Measurements from ENCODE around the gene JAZF1. TPM values are rescaled to one million over a fixed set of nuclear protein-coding genes. Genes with fewer than 3 reads are reported as not detected.

JAZF1 gene
- total and polyA plus RNA-seq, 2 donors (not counting 1 experiment from before 2014, with no cell fraction given) = 14.0 to 38.6 TPM

DNA sequence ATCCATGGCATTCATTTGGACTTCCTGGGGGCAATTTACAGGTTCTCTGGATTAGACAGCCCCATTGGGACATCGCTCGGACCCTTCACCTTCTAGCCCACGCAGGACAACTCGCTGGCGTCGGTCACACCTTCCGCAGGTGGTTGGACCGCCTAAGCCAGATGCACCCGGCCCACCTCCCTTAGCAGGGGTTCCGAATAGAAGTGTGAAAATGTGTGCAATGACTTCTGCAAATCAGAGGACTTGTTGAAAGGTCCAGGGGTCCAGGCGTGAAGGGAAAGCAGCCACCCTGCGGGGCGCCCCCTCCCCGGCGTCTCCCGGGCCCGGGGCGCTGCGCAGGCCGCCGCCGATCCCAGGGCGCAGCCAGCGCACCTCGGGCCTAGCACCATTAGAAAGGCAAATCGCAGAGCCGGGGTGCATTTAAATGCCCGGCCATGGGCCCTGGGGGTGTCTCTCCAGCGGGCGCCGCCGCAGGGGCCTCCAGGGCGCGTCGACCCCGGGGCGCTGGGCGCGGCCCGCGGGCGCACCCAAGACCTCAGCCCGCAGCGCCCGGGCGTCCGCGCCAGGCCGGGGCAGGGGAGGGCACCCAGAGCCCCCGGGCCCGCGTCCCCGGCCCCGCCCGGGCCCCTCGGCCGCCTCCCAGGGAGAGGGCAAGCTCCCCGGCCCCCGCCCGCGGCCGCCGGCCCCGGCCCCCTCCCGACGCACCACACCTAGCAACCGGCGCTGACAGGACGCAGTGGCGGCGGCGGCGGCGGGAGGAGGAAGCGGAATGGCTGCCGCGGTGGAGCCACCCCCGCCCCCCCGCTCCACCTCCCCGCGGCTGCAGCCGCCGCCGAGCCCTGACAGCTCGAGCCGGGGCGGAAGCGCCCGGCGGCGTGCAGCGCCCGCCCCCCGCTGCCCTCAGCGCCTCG lies 1.2 kb downstream of the JAZF1 start:
- Histone ChIP-seq H4K20me1 (ENCODE audit: control insufficient read depth, insufficient read depth, low read length, poor library complexity, severe bottlenecking) (no peaks in the 10 kb centered on the region), H3K4me3 (ENCODE audit: control extremely low read depth in 1 of 5, extremely low read depth in 1 of 5, insufficient read depth in 1 of 5, low read depth in 2 of 5, low read length in 4 of 5) (peak overlapping the region; percentile 35 to 70 (median 53)), H2AFZ (ENCODE audit: insufficient read depth, low read depth, low read length, poor library complexity, severe bottlenecking) (peak overlapping the region; percentile 65), H3K27me3 (replicated peaks in 1 of 4; ENCODE audit: control extremely low read depth in 1 of 4, control insufficient read depth in 3 of 4, insufficient read depth in 4 of 4, low read length in 3 of 4) (no peaks in the 10 kb centered on the region), H3K36me3 (replicated peaks in 1 of 2; ENCODE audit: control extremely low read depth in 1 of 2, control insufficient read depth in 1 of 2, extremely low read depth in 1 of 2, insufficient read depth in 2 of 2, low read length in 1 of 2) (no peaks in the 10 kb centered on the region), H3K9me3 (ENCODE audit: control extremely low read depth in 1 of 3, control insufficient read depth in 2 of 3, insufficient read depth in 1 of 3, low read length in 2 of 3) (no peaks in the 10 kb centered on the region), H3K27ac (ENCODE audit: low read length in 2 of 2) (peak overlapping the region; percentile 5 to 76), H3K4me2 (replicated peaks; ENCODE audit: low read depth, low read length, poor library complexity, severe bottlenecking) (peak overlapping the region; percentile 91), H3K79me2 (ENCODE audit: control insufficient read depth, insufficient read depth, low read length) (peaks cover 66% of the 10 kb centered on the region), H3K4me1 (ENCODE audit: control insufficient read depth in 2 of 2, insufficient read depth in 2 of 2, low read length in 2 of 2) (peaks cover 49 to 70% of the 10 kb centered on the region in 2 donors), H3K9ac (ENCODE audit: low read length) (peak overlapping the region; percentile 72)
- Mint-ChIP-seq H3K4me1 (peaks cover 71% of the 10 kb centered on the region), H3K27ac (peak overlapping the region; percentile 75), H3K9me3 (ENCODE audit: insufficient read depth) (no peaks in the 10 kb centered on the region), H3K4me3 (peak overlapping the region; percentile 83), H3K27me3 (no peaks in the 10 kb centered on the region)
- DNase-seq (peak; percentile 87), ATAC-seq (ENCODE audit: low read depth) (peak; percentile 69)
- TF ChIP-seq EZH2 (IDR thresholded peaks at IDR 0.05; ENCODE audit: borderline replicate concordance, insufficient read depth, low read depth, low read length, poor library complexity, severe bottlenecking) = no peak
- ChIA-PET CTCF (interaction anchor here (0.7 to 1.3 kb wide), 4 partner anchors 15 to 83 kb away, joined by 3 to 7 read pairs (median 4); no protein-coding TSS in a partner anchor), POLR2A (interaction anchor here (1.7 to 2.2 kb wide), 2 partner anchors 14 to 28 kb away, joined by 5 to 7 read pairs; no protein-coding TSS in a partner anchor)
- intact Hi-C loops (cut with micrococcal nuclease) = loop anchor here (1.0 to 10.0 kb wide), 6 partner anchors 11 to 93 kb away; no protein-coding TSS in a partner anchor
- 1% methylated on average over 81 of the region's 96 CpGs for WGBS (ENCODE audit: insufficient coverage)

DNA sequence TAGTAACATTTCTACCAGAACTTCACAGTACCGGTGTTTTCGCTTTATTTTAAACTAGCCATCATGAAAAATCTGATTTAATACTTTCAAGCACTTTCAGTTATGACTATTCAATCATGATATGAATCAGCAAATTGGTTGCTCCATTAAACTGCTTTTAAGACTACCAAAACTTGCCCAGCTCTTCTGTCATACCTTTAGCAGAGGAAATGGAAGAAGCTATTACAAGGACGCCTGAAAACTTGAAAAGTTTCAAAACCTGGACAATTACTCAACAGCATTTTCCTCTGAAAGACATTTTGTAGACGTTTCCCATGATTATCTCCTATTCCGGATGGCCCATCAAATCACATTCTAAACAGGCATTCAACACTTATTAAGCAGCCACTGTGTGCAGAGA lies 2.0 kb downstream of the JAZF1 start:
- CTCF ChIA-PET = interaction anchor here (0.7 to 1.3 kb wide), 3 partner anchors 14 to 82 kb away, joined by 3 to 7 read pairs (median 4); no protein-coding TSS in a partner anchor
- H3K4me3 Mint-ChIP-seq = peak overlapping the region; percentile 83
- H3K4me1 Mint-ChIP-seq = peaks cover 69% of the 10 kb centered on the region

More for the DNA sequence above, 2.0 kb downstream of the JAZF1 start:
- no peak for ATAC-seq (ENCODE audit: low read depth)
- no peak for TF ChIP-seq EZH2 (IDR thresholded peaks at IDR 0.05; ENCODE audit: borderline replicate concordance, insufficient read depth, low read depth, low read length, poor library complexity, severe bottlenecking)
- TF ChIP-seq, protein P1, sequence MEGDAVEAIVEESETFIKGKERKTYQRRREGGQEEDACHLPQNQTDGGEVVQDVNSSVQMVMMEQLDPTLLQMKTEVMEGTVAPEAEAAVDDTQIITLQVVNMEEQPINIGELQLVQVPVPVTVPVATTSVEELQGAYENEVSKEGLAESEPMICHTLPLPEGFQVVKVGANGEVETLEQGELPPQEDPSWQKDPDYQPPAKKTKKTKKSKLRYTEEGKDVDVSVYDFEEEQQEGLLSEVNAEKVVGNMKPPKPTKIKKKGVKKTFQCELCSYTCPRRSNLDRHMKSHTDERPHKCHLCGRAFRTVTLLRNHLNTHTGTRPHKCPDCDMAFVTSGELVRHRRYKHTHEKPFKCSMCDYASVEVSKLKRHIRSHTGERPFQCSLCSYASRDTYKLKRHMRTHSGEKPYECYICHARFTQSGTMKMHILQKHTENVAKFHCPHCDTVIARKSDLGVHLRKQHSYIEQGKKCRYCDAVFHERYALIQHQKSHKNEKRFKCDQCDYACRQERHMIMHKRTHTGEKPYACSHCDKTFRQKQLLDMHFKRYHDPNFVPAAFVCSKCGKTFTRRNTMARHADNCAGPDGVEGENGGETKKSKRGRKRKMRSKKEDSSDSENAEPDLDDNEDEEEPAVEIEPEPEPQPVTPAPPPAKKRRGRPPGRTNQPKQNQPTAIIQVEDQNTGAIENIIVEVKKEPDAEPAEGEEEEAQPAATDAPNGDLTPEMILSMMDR (IDR thresholded peaks at IDR 0.05) = no peak
- peak overlapping the region; percentile 91 for H3K4me2 ChIP-seq (replicated peaks; ENCODE audit: low read depth, low read length, poor library complexity, severe bottlenecking)
- no peaks in the 10 kb centered on the region for H3K9me3 Mint-ChIP-seq (ENCODE audit: insufficient read depth)
- H3K4me1 ChIP-seq (ENCODE audit: control insufficient read depth in 2 of 2, insufficient read depth in 2 of 2, low read length in 2 of 2) = peaks cover 45 to 65% of the 10 kb centered on the region in 2 donors
- H4K20me1 ChIP-seq (ENCODE audit: control insufficient read depth, insufficient read depth, low read length, poor library complexity, severe bottlenecking) = no peaks in the 10 kb centered on the region
- H3K27ac Mint-ChIP-seq = peak overlapping the region; percentile 75
- peaks cover 71% of the 10 kb centered on the region for H3K79me2 ChIP-seq (ENCODE audit: control insufficient read depth, insufficient read depth, low read length)
- H3K4me3 ChIP-seq (ENCODE audit: control extremely low read depth in 1 of 5, extremely low read depth in 1 of 5, insufficient read depth in 1 of 5, low read depth in 2 of 5, low read length in 4 of 5) = peak overlapping the region; percentile 35 to 70 (median 53)
- intact Hi-C loops (cut with micrococcal nuclease) = loop anchor here (2.0 kb wide), 1 partner anchor 14 kb away; no protein-coding TSS in a partner anchor
- peak overlapping the region; percentile 72 for H3K9ac ChIP-seq (ENCODE audit: low read length)
- 58% methylated on average over 3 of the region's 5 CpGs for WGBS (ENCODE audit: insufficient coverage)
- no peaks in the 10 kb centered on the region for H3K27me3 ChIP-seq (replicated peaks in 1 of 4; ENCODE audit: control extremely low read depth in 1 of 4, control insufficient read depth in 3 of 4, insufficient read depth in 4 of 4, low read length in 3 of 4)
- H3K27me3 Mint-ChIP-seq = no peaks in the 10 kb centered on the region
- no peaks in the 10 kb centered on the region for H3K36me3 ChIP-seq (replicated peaks in 1 of 2; ENCODE audit: control extremely low read depth in 1 of 2, control insufficient read depth in 1 of 2, extremely low read depth in 1 of 2, insufficient read depth in 2 of 2, low read length in 1 of 2)
- H3K27ac ChIP-seq (ENCODE audit: low read length in 2 of 2) = peak overlapping the region; percentile 5 to 76
- H2AFZ ChIP-seq (ENCODE audit: insufficient read depth, low read depth, low read length, poor library complexity, severe bottlenecking) = peak overlapping the region; percentile 65
- POLR2A ChIA-PET = interaction anchor here (1.7 kb wide), 1 partner anchor 13 kb away, joined by 7 read pairs; no protein-coding TSS in a partner anchor
- no peaks in the 10 kb centered on the region for H3K9me3 ChIP-seq (ENCODE audit: control extremely low read depth in 1 of 3, control insufficient read depth in 2 of 3, insufficient read depth in 1 of 3, low read length in 2 of 3)
- no peak for DNase-seq

All from B cell (primary cell).